Activated T-helper 1 cell treated with anti-CD3 and anti-CD28 coated beads, Interleukin-12 subunit alpha, Interleukin-12 subunit beta, Interleukin-2, Interleukin-4 antibody, amounts not matched to agents 30 ng/mL and 10 ng/mL and 1 ng/mL, durations not matched to agents 14 hours and 24 hours and 36 hours (primary cell): Measurements from ENCODE around the gene DDAH1. TPM values are rescaled to one million over a fixed set of nuclear protein-coding genes. Genes with fewer than 3 reads are reported as not detected.

Experiments
- DNase-seq: peaks from one replicate; pipeline ENCODE4 v3.0.0; 2021; ENCODE audit warnings: low spot score
- H3K27ac Mint-ChIP-seq: one replicate; pipeline ENCODE4 v1.8.0; 2021; ENCODE audit warnings: mild to moderate bottlenecking, mixed read lengths
- H3K27me3 Mint-ChIP-seq: one replicate; pipeline ENCODE4 v1.8.0; 2022; ENCODE audit warnings: mild to moderate bottlenecking, moderate library complexity, mixed read lengths; ENCODE audit not compliant: insufficient read depth
- H3K36me3 Mint-ChIP-seq: one replicate; pipeline ENCODE4 v1.8.0; 2021; ENCODE audit warnings: low read depth, mixed read lengths
- H3K4me1 Mint-ChIP-seq: one replicate; pipeline ENCODE4 v1.8.0; 2021; ENCODE audit warnings: low read depth, mixed read lengths
- H3K4me3 Mint-ChIP-seq: one replicate; pipeline ENCODE4 v1.8.0; 2021; ENCODE audit warnings: mild to moderate bottlenecking, moderate library complexity, mixed read lengths
- H3K9me3 Mint-ChIP-seq: one replicate; pipeline ENCODE4 v1.8.0; 2021; ENCODE audit warnings: mixed read lengths
- intact Hi-C: fragments of 100-400 bp; cut with micrococcal nuclease; formaldehyde crosslinking; loops from one replicate; pipeline ENCODE4 v1.15.1; 2024
- total RNA-seq: library from RNA; stranded (reverse); gene quantifications from 2 replicates; pipeline ENCODE4 v1.2.3, GENCODE V29; 2022

DDAH1 gene
- total RNA-seq, 1 donor from 2014 or later: not detected

DNA sequence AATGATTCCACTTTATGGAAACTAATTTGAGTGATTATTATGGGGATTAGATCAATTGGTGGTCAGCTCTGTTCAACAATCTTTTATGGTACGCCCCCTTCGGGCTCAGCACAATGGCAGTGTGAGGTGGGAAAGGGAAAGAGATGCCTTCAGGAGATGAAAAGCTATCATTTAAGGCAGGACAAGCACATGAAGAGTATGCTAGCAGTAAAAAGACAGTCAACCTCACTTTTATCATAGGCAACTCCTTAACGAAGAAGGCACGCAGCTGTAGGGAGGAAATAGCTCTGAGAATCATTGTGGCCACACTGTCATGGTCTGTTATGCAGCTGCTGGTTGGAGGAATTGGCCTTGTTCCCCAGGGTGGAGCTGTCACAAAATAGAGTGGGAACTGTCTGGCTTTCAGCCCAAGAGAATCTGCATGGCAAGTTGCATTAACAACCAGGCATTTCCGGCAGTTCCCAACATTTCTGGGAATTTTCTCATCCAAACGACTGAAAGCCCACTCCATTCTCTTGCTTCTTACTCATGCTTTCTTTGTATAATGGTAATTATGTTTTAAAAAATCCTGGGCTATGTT lies 134.2 kb downstream of the DDAH1 start:
- Mint-ChIP-seq H3K4me1 (peaks cover 11% of the 10 kb centered on the region), H3K27ac (no peak overlapping the region), H3K27me3 (peaks cover 21% of the 10 kb centered on the region), H3K4me3 (no peak overlapping the region), H3K9me3 (peaks cover 15% of the 10 kb centered on the region), H3K36me3 (no peaks in the 10 kb centered on the region)
- DNase-seq: no peak
- intact Hi-C loops: no loop called here

DNA sequence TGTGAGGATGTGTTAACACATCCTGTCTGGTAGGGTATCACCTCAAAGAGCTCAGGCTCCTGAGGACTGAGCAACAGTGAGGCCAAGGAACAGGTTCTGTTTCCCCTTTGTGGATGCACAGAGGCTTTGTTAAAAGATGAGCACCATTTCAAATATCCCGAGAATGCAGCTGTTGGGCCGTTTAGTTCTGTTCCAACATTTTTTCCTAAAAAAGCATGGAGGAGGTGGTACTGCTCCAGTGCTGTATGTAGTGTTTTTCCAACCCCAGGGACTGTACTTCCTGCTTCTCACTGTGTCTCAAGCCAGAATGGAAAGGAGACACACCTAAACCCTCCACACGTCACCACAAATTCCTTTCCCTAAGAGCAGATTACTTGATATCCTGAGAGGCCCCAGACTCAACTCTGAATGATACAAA lies 134.7 kb downstream of the DDAH1 start:
- intact Hi-C loops: no loop called here
- H3K36me3 Mint-ChIP-seq: no peaks in the 10 kb centered on the region
- H3K27ac Mint-ChIP-seq: no peak overlapping the region
- peaks cover 15% of the 10 kb centered on the region for H3K9me3 Mint-ChIP-seq
- DNase-seq: no peak
- no peak overlapping the region for H3K4me3 Mint-ChIP-seq
- peaks cover 25% of the 10 kb centered on the region for H3K27me3 Mint-ChIP-seq
- peaks cover 11% of the 10 kb centered on the region for H3K4me1 Mint-ChIP-seq

DNA sequence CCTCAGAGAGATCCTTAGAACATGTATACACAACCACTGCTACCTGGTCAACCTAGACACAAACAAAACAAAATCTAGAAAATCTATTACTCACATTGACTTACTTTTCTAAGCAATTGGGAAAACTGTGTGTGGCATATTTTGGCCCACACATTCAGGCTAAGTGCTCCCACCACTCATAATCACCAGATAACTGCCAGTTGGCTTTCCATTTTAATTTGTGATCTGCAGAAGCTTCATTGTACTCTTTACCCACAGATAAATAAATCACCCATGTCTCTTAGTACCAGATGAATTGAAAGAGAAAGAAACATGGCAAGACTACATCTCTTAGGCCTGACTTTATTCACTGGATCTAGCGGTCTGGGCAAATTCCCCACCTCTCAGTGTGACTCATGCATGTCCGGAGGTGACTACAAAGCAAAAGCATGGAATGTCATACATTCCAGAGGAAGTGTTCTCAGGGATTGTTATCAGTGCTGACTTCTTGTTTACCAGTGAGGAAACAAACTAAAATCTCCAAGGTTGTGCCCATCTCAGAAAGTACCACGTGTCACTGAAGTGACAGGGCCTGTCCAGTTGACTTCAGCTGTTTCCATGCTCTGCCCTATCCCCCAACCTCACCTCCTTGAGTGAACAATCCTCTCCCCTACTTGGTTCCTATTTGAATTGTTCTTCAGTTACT lies 136.1 kb downstream of the DDAH1 start:
- Mint-ChIP-seq H3K9me3 (peaks cover 14% of the 10 kb centered on the region), H3K4me1 (no peaks in the 10 kb centered on the region), H3K27me3 (peaks cover 27% of the 10 kb centered on the region), H3K36me3 (no peaks in the 10 kb centered on the region), H3K4me3 (no peak overlapping the region), H3K27ac (no peak overlapping the region)
- DNase-seq: no peak
- intact Hi-C loops: no loop called here

DNA sequence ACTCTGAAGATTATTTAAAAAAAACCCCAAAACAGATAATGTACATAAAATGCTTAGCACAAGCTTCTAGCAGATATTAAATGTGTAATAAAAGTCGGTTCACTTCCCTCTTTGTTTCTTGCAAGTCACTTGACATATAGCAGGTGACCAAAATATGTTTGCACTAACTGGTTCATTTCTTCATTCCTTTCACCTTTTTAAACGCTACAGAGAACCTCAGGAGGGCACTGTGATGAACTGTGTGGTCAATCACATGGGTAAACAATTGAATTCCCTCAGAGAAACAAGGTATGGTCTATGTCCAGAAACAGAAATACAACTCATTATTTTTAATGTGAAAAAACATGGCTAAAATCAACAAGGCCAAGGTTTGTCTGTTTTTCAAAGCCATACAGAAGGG lies 137.2 kb downstream of the DDAH1 start:
- intact Hi-C loops: no loop called here
- Mint-ChIP-seq H3K36me3 (no peaks in the 10 kb centered on the region), H3K27ac (no peak overlapping the region)

DNA sequence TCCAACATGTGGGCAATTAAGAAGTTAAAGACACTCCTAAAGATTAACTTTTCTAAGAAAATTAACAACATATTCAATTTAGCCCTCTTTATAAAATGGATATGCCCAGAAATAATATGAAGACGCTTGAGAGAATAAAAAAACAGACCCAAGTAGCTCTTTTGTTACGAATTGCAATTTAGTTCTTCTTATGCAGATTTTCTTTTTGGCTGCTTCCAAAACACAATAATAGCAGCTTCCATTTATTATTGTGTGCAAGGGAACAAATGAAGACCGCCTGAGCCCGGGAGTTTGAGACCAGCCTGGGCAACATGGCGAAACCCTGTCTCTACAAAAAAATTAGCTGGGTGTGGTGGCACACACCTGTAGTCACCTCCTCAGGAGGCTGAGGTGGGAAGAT lies 138.1 kb downstream of the DDAH1 start:
- H3K9me3 Mint-ChIP-seq: peaks cover 4% of the 10 kb centered on the region
- H3K27ac Mint-ChIP-seq: no peak overlapping the region
- intact Hi-C loops: no loop called here
- no peaks in the 10 kb centered on the region for H3K36me3 Mint-ChIP-seq
- H3K4me3 Mint-ChIP-seq: no peak overlapping the region
- no peaks in the 10 kb centered on the region for H3K4me1 Mint-ChIP-seq
- DNase-seq: no peak
- peaks cover 36% of the 10 kb centered on the region for H3K27me3 Mint-ChIP-seq

More for the DNA sequence above, 137.2 kb downstream of the DDAH1 start:
- peaks cover 32% of the 10 kb centered on the region for H3K27me3 Mint-ChIP-seq
- DNase-seq: no peak
- H3K4me3 Mint-ChIP-seq: no peak overlapping the region
- peaks cover 4% of the 10 kb centered on the region for H3K9me3 Mint-ChIP-seq
- H3K4me1 Mint-ChIP-seq: no peaks in the 10 kb centered on the region

GRCh38 chr1:85326336-85326735 lies 138.6 kb downstream of the DDAH1 start:
- peaks cover 36% of the 10 kb centered on the region for H3K27me3 Mint-ChIP-seq
- intact Hi-C loops: no loop called here
- H3K4me3 Mint-ChIP-seq: no peak overlapping the region
- no peaks in the 10 kb centered on the region for H3K36me3 Mint-ChIP-seq
- no peak for DNase-seq
- H3K27ac Mint-ChIP-seq: no peak overlapping the region
- no peaks in the 10 kb centered on the region for H3K9me3 Mint-ChIP-seq
- peaks cover 3% of the 10 kb centered on the region for H3K4me1 Mint-ChIP-seq

GRCh38 chr1:85325920-85326319 lies 139.0 kb downstream of the DDAH1 start:
- Mint-ChIP-seq H3K4me3 (no peak overlapping the region), H3K27me3 (peaks cover 36% of the 10 kb centered on the region), H3K4me1 (peaks cover 5% of the 10 kb centered on the region), H3K9me3 (no peaks in the 10 kb centered on the region), H3K36me3 (no peaks in the 10 kb centered on the region), H3K27ac (no peak overlapping the region)
- intact Hi-C loops: no loop called here
- DNase-seq: no peak

GRCh38 chr1:85323770-85324169 lies 141.2 kb downstream of the DDAH1 start:
- Mint-ChIP-seq H3K27ac (no peak overlapping the region), H3K27me3 (peaks cover 41% of the 10 kb centered on the region)

DNA sequence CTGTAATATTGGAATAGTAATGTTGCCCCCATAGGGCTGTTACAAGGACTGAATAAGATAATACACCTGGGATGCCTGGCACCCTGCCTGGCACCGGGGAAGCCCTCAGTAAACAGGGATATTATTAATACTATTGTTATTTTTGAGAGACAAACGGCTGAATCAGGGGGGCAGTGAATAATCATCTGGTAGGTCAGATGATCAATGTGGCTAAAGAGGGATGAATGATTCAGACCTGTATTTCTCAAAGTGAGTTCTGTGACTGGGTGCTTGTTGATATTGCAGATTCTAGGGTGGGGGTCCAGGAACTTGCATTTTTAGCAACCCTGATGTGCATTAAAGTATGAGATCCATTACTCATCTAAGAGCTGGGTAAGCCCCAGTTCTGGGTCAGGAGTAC lies 142.3 kb downstream of the DDAH1 start:
- Mint-ChIP-seq H3K4me3 (no peak overlapping the region), H3K27ac (no peak overlapping the region), H3K9me3 (no peaks in the 10 kb centered on the region), H3K4me1 (peaks cover 10% of the 10 kb centered on the region), H3K36me3 (no peaks in the 10 kb centered on the region), H3K27me3 (peaks cover 48% of the 10 kb centered on the region)
- intact Hi-C loops: no loop called here
- DNase-seq: no peak

More at GRCh38 chr1:85323770-85324169, 141.2 kb downstream of the DDAH1 start:
- DNase-seq: no peak
- H3K4me3 Mint-ChIP-seq: no peak overlapping the region
- H3K36me3 Mint-ChIP-seq: no peaks in the 10 kb centered on the region
- peaks cover 10% of the 10 kb centered on the region for H3K4me1 Mint-ChIP-seq
- intact Hi-C loops: no loop called here
- H3K9me3 Mint-ChIP-seq: no peaks in the 10 kb centered on the region

DNA sequence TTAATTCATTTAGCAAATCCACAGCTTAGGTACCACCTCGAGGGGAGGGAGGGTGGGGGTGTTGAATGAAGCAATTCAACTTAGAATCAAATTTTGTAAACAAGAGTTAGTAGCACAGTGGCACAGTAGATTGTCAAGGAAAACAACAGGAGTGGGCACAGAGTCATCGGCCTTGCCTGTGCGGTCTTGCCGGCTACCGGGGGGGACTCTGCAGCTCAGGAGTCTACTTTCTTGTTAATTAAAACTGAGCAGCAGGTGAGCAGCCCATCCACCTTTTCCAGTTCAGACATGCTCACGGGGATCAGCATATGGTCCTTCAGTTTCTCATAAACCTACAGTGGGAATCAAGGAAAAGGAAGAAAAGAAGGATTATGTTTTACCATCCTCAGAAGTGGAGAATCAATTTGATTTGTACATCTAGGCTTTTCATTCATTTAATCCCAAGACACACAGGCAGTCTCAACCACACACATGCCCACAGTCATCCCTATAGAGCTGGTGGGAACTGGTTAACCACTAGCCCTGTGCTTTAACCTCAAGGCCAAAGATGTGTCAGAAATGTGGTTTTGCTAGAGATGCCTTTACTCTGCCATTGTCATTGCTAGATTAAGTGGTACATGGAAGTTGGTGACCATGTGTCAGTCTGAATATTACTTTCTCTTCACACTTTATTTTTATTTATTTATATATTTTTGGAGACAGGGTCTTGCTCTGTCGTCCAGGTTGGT lies 143.6 kb downstream of the DDAH1 start:
- Mint-ChIP-seq H3K27ac (no peak overlapping the region), H3K4me3 (no peak overlapping the region), H3K36me3 (no peaks in the 10 kb centered on the region), H3K4me1 (peaks cover 10% of the 10 kb centered on the region), H3K27me3 (peaks cover 51% of the 10 kb centered on the region), H3K9me3 (no peaks in the 10 kb centered on the region)
- no peak for DNase-seq
- intact Hi-C loops: loop anchor here (1.0 kb wide), 2 partner anchors 23 to 45 kb away; partner anchors contain the start of gene BCL10

DNA sequence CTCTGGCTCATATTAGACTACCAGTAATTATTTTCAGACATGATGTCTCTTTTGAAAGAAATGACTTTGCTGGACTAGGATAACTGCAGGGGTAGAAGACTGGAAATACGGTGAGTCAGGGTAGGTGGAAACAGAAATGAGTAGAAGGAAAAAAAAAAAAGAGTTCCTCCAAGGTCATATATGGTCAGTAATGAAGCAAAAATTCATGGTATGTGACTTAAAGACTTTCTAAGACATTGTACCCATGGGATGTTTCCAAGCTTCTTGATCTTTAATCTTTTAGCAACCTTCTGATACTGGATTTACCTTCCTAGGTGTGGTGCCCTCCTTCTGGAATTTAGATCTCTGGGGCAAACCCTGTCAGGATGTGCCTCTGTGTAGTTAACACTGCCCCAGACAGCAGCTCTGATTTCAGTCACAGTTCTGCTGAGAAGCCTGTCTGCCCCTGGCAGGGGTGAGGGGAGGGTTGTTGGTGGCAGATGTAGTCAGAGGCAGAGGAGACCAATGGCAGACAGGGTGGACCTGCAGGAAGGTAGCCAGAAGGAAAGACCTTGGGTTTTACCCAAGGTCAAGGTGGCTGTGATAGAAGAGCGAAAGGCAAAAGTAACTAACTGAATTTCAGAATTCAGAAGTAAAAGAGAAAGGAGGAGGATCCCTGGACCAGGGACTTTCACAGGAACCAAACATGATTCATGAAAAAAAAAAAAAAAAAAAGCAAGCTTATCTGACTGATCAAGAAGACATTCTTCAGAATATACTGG lies 144.4 kb downstream of the DDAH1 start:
- Mint-ChIP-seq H3K27ac (no peak overlapping the region), H3K4me1 (peaks cover 10% of the 10 kb centered on the region)
- intact Hi-C loops: loop anchor here (1.0 kb wide), 2 partner anchors 22 to 44 kb away; partner anchors contain the start of gene BCL10

DNA sequence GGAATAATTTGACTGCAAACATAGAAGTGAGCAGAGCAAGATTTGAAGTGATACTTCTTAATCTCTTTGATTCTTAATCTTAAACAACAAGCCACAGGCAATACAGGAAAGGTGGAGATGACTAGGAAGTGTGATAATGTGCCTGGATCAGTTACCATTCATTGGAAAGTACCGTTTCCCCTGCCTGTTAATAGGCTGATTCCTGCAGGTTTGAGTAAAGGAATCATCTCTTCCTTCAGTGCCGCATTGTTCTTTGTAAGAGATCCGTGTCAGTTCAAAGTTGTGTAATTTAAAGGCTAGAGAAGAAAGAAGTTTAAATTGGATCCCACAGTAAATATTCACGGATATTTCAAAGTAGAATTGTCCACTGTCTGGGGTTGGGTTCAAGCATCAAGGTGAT lies 145.0 kb downstream of the DDAH1 start:
- no peaks in the 10 kb centered on the region for H3K9me3 Mint-ChIP-seq
- peaks cover 10% of the 10 kb centered on the region for H3K4me1 Mint-ChIP-seq
- DNase-seq: no peak
- H3K27ac Mint-ChIP-seq: no peak overlapping the region
- H3K27me3 Mint-ChIP-seq: peaks cover 50% of the 10 kb centered on the region
- no peak overlapping the region for H3K4me3 Mint-ChIP-seq
- intact Hi-C loops: no loop called here
- no peaks in the 10 kb centered on the region for H3K36me3 Mint-ChIP-seq

More for the DNA sequence above, 144.4 kb downstream of the DDAH1 start:
- Mint-ChIP-seq H3K9me3 (no peaks in the 10 kb centered on the region), H3K4me3 (no peak overlapping the region), H3K27me3 (peaks cover 54% of the 10 kb centered on the region), H3K36me3 (no peaks in the 10 kb centered on the region)
- DNase-seq: no peak
